HG03354 (cell line): Measurements from ENCODE around the gene SRGAP2B.
"Not testable (repeated sequence)": the region's sequence is repeated elsewhere in the genome, so short reads cannot be mapped to it uniquely, and the experiment has no call there.

Experiments used
- ATAC-seq: cut with Tn5 transposase; IDR thresholded peaks from one replicate; pipeline ENCODE4 v1.9.1; 2021; ENCODE audit warnings: mild to moderate bottlenecking; ENCODE audit not compliant: unreplicated experiment, poor library complexity, severe bottlenecking

SRGAP2B gene

DNA sequence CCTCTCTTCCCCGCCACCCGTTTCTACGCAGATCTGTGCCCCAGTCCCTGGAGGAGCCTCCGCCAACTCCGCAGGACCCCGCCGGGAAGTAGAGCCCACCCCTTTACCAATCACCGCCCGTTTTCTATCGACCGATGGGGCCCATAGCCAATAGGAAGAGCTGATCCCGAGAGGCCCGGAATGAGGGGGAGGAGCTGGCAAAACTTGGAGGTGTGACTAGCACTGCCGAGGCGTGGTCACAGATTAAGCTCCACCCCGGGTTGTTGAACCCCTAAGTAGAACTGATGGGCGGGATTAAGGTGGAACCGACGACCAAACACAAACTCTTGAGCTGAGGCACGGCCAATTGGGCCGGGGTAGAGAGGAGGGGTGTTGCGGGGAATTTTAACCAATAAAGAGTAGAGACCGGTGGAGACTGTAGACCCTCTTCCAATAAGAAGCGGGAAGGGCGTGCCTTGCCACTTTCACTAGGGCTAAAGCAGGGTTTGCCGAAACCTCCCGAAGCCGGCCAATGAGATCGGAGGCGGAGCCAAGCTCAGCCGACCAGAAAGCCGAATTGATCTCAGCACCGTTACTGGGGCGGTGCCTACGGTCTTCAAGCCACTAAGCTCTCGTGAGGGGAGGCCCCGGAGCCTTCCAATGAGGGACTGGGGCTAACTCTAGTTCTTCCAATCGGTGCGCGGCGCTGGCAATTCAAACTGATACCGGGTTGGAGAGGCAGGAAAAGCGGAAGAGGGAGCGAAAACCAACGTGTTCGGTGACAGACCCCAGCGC is at the start of gene SRGAP2B, which contains the start of gene FAM72D:
Gene SRGAP2B, minus strand, starts transcription at position 45 of the 774 bp plus-strand sequence. CDS start 2,427 bp downstream, outside the sequence.
Gene FAM72D, plus strand, starts transcription at position 691 of the 774 bp plus-strand sequence. CDS start 874 bp downstream, outside the sequence.
- peak; percentile 85 for ATAC-seq

GRCh38 chr1:145144264-145144913 is 49.3 kb upstream of the SRGAP2B start:
- ATAC-seq = not testable (repeated sequence)

- not testable (repeated sequence) for ATAC-seq
These were observed 45.4 kb upstream of the SRGAP2B start for GRCh38 chr1:145140549-145140948.

- ATAC-seq = not testable (repeated sequence)
These were observed 39.3 kb upstream of the SRGAP2B start for GRCh38 chr1:145134476-145134875.

GRCh38 chr1:145128697-145129469 is 33.8 kb upstream of the SRGAP2B start:
- ATAC-seq = not testable (repeated sequence)

DNA sequence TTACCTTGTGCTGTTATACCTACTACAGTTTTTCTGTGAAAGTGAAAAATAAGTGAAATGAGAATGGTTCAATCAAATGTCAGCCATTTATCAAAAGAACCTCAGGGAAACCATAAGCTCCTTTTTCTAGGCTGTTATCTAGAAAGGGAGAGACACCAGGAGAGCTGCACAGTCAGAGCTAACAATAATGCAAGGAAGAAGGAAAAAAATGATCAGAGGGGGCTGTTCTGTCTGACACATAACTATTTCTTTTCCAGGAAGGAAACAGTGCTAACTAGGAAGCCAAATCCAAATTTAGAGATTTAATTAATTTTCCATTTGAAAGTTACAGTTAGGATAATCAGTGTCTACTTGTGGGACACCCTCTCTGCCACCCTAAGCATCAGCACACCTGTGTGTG is 32.0 kb upstream of the SRGAP2B start:
- not testable (repeated sequence) for ATAC-seq

DNA sequence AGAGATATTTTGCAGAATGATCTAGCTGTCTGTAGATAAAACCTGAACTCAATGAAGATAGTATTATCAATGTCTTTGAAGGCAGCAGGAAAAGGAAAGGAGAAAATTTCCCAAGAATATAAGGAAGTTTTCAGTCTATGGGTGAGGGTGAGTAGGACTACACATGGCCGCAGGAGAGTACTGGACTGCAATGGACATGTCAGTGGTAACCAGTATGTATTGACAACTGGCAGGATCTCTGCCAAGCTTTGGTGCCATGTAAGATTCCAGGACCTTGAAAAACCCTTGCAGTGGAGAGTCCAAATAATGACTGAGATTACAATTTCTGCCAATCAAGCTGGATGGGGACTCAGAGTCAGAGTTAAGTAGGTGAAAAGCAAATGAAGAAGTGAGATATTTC is 30.0 kb upstream of the SRGAP2B start:
- not testable (repeated sequence) for ATAC-seq

DNA sequence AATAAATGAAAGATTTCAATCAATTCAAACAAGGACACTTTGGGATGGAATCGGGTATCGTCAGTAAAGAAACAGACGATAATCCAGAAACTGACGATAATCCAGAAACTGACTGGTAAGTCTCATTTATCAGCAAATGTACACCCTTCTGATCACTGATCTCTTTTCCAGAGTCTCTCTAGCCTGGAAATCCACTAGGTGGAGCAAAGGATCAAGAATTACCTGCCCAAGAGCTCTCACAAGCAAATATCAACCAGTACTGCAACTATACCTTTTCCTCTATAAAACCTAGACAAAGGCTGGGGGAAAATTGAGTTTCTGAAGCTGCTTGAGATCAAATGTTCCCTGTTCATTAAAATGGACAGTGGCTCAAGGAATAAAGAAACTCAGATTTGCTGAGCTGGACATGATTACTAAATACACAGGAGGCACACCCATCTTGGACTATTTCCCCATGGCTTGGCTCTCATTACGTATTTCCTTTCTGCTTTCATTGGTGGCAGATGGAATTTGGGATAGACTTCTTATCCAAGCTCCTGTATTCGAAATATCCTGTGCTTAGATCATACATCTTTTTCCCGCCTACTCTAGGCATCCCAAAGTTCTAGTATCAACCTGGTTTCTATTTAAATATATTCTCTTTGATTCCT is 29.0 kb upstream of the SRGAP2B start:
- not testable (repeated sequence) for ATAC-seq

- ATAC-seq = not testable (repeated sequence)
These were observed 27.9 kb upstream of the SRGAP2B start for GRCh38 chr1:145123062-145123395.

- ATAC-seq = not testable (repeated sequence)
These were observed 27.4 kb upstream of the SRGAP2B start for GRCh38 chr1:145122344-145123061.

- ATAC-seq = not testable (repeated sequence)
These were observed 24.7 kb upstream of the SRGAP2B start for GRCh38 chr1:145119842-145120241.

DNA sequence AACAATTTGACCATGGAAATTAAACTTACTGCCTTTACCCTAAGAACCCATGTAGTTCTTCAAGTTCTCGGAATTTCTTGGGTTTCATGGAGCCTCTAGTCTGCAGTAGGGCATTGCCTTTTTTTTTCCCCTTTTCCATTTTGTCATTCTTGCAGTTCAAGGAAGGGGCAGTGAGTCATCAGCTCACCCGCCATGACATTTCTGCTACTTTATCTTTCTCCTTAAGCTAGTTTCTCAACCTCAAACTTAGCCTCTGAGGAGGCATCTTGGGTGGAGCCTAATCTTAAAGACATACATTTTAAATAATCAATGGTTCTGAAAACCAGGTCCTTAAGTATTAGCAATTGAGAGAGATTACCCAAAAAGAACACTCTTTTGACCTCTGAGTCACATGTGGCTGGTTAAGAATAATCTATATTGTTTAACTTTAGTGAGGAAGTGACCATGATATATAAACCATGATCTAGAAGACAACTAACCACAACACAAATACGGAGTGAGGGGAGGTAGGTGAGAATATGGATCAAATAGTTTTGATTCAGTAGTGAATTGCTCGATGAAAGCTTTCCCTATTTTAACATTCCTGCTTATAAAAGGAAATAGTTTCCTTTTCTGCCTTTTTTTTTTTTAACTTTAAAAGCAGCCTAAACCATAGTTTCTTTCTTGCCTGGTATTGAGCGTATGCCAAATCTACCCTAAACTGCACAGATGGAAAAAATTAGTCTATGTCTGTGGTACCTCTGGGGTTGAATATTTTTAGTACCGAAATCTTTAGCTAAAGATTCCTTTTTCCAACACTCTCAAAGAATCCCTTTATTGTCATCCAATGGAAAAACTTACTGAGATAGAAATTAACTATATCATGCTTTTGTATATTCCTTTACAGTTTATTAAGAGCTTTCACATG is 20.7 kb upstream of the SRGAP2B start:
- ATAC-seq = not testable (repeated sequence)

GRCh38 chr1:145114560-145115057 is 19.5 kb upstream of the SRGAP2B start:
- not testable (repeated sequence) for ATAC-seq

DNA sequence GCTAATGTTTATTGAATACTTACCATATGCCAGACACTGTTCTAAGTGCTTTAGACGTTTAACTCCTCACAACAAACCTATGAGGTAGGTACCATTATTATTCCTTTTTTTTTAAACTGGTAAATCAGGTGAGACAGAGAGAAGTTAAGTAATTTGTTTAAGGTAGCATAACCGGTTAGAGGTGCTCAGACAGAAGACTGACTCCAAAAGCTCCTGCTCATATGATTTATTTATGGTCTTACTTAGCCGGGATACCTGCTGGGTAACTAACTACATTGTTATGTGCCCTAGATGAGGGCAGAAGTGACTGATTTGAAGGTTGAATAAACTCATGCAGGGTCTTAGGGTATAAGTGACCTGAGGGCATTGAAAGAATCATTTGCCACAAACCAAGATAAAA is 17.6 kb upstream of the SRGAP2B start:
- not testable (repeated sequence) for ATAC-seq

DNA sequence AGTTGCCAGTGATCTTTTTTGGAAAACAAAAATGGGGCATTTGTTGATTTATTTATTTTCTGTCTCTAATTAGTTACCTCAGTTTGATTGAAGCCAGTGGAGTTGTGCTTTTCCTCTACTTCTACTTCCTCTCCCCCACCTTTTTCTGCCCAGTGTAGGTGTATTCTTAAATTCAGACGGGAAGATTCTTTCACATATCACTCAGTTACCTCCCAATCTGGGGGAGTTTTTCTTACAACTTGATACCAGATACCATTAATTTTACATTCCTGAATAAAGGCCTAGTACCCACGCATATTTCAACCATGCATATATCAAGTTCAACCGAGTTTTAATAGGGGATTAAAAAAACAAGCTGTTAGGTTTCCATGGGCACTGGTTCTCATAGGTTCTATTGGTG is 16.5 kb upstream of the SRGAP2B start:
- ATAC-seq = not testable (repeated sequence)

- ATAC-seq = not testable (repeated sequence)
These were observed 8.2 kb upstream of the SRGAP2B start for GRCh38 chr1:145103294-145103693.

- not testable (repeated sequence) for ATAC-seq
These were observed 6.6 kb upstream of the SRGAP2B start for GRCh38 chr1:145101725-145102124.

GRCh38 chr1:145094655-145095211 is 395 bp downstream of the SRGAP2B start:
- ATAC-seq = peak; percentile 2
